OCI-LY7 (cell line): Measurements from ENCODE around the gene ZKSCAN1.

ENCODE experiments used
- CTCF ChIP-seq: fragments of 200-600 bp; sonication (generic); conservative IDR thresholded peaks from 2 replicates; pipeline ENCODE4 v1.5.1; 2014; ENCODE audit warnings: mild to moderate bottlenecking, antibody characterized with exemption, low read length, moderate library complexity, mixed read lengths
- EZH2phosphoT487 ChIP-seq: fragments of 200-600 bp; sonication (generic); IDR thresholded peaks from 2 replicates; pipeline ENCODE4 v1.6.1; 2018; ENCODE audit warnings: low read depth, borderline replicate concordance, mild to moderate bottlenecking, mixed run types, antibody characterized with exemption, low read length, moderate library complexity, mixed read lengths

GRCh38 chr7:100034871-100035510 lies 19.6 kb downstream of the ZKSCAN1 start:
- TF ChIP-seq CTCF = no peak
- no peak for TF ChIP-seq EZH2phosphoT487
